NCI-H187 treated with DMSO at 0.1 percent for 48 hours (cell line): ENCODE data around the gene FEZF2.

Source experiments
- DNase-seq: peaks from one replicate; lab custom pipeline; 2025; lab: John Stamatoyannopoulos, UW

FEZF2 gene

GRCh38 chr3:62372621-62373041, 719 bp downstream of the FEZF2 start:
- no peak for DNase-seq

DNA sequence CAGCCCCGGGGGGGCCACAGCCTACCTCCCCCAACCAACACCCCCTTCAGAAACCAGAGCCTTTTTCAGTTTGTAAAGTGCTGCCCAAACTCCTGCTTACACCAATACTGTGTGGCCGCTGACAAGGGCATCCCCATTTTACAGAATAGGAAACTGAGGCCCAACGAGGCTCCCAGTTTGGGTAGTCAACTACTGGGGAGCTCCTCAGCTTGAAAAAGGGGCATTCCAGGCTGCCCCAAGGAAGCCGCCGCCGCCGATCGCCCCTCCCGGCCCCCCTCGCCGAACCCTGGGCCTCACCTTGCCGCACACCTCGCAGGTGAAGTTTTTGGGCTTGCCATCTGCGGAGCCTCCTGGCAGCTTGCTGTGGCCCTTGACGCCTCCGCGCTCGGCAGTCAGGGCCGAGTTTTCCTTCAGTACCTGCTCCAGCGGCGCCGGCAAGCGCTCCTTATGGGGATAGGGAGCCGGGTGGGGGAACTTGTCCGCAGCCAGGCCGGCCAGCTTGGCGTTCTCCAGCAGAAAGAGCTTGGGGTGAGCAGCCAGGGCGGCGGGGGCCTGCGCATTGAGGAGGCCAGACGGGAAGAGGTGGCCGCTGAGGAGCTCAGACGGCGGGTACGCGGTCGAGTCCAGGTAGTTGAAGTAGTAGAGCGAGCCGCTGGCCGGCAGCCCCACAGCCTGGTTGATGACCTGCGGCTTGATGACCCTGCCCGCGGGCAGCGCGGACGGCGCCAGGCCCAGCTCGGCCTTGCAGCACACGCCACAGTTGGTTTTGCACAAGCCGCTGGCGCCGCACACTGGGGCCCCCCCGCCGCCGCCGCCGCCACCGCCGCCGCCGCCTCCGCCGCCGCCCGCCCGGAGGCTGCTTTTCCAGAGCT, 1.4 kb downstream of the FEZF2 start:
- DNase-seq: no peak

DNA sequence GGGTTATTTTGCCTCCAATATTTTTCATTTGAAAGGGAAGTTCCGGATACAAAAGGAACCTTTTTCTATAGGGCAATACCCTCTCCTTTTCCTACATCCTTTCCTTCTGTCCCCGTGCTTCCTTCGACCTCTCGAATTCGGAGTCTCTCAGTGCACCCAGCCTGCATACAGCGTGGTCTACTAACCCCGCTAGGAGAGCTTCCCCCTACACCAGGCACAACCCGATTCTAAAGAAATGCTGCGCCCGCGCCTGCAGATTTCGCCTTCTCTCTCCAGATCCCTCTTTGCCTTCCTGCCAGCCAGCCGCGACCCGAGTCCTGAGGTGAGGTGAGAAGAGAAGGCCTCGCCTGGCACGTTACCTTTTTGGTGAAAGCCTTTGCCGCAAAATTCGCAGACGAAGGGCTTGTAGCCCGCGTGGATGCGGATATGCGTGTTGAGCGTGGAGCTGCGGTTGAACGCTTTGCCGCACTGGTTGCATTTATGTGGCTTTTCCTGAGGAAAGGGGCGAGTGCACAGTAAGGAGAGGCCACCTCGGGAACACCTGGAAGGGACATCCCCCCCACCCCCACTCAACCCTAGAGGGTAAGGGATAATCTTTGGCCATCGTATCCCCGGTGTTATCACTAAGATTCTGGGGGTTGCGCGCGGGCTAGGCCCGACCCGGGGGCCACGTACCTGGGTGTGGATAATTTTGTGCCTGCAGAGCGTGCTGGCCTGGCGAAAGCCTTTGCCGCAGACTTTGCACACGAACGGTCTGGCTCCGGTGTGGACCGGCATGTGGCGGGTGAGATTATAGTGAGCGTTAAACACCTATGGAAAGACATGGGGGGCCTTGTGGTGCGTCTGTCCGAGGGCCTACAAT, 2.3 kb downstream of the FEZF2 start:
- no peak for DNase-seq

DNA sequence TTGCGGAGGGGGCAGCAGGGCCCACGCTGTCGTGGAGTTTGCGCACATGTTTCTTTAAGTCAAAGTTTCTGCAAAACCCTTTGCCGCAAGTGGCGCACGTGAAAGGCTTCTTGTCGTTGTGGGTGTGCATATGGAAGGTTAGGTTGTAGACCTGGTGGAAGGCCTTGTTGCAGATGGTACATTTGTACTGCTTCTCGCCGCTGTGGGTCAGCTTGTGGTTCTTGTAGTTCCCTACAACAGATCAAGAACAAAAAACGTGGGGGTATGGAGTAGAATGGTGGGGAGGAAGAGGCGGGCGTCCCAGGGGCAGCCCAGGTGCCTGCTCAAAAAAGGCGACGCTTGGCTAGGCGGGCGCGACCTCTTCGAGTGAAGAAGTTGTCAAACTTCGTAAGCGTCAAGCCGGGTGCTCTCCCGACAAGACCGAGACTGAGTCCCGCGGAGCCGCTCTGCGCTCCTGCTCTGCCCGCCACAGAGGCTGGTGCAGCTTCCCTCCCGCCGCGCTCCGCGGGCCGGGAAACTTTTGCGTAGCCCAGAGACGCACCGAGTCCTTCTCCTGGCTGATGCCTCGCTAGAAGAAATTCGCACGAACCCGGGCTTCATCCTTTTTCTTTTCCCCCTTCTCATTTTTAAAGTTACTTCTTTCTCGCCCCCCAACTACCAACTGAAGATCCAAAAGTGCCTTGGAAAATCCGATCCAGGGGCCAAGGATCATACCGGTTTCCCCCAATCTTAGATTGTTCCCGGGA, 3.1 kb downstream of the FEZF2 start:
- DNase-seq: no peak

- no peak for DNase-seq
Observed at GRCh38 chr3:62369476-62369743, 3.9 kb downstream of the FEZF2 start.

DNA sequence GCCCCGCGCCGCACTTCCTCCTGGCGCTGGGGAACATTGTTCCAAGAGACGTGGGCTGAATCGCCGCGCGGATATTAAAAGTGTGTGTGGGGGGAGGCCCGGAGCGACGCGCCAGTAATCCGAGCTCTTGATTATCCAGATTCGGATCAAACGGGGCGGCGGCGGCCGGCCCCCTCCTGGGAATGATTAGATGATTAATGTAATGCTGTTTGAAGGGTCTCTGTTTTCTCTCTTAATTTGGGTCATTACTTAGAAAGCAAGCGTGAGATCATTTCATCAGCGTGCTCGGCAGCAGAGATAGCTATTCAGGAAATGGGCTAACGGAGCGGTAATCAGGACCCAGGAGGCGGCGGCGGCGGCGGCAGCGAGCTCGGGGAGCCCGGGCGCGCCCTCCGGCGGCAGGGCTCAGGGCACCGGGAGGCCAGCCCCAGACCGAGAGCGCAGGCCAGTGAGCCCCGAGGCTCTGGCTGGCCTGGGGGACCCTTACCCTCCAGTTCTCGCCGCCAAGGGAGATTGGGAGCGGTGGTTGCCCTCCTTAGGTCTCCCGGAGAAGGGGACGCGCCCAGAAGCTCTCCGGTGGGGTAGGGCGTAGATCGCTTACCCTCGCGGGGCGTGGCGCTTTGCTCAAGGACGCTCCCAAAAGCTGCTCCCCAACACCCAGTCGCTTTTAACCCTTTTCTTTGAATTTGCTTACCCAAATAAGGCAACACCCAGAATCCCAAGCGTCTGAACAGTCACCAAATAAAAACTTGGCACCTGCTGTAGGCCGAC, 4.5 kb downstream of the FEZF2 start:
- DNase-seq: no peak

GRCh38 chr3:62368290-62368704, 5.1 kb downstream of the FEZF2 start:
- no peak for DNase-seq

DNA sequence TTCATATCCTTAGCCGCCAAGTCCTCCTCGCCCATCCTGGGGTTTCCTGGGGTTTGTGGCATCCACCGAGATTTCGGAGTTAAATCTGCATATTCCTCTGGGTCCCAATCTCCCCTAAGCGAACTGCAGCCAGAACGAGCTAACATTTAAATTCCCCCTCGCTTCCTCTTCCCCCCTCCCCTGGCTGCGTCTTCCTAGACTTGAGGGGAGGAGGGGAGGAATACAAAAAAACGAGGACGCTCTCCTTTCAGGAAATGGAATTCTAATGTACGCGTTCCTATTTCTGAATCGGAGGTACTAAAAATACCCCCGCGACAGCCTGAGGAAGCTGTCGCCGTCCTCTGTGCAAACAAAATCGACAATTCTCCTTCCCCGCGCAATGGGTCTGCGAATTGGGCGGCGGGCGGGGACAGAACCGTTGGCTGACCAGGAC, 5.6 kb downstream of the FEZF2 start:
- no peak for DNase-seq

- no peak for DNase-seq
Observed at GRCh38 chr3:62366126-62366484, 7.2 kb downstream of the FEZF2 start.

DNA sequence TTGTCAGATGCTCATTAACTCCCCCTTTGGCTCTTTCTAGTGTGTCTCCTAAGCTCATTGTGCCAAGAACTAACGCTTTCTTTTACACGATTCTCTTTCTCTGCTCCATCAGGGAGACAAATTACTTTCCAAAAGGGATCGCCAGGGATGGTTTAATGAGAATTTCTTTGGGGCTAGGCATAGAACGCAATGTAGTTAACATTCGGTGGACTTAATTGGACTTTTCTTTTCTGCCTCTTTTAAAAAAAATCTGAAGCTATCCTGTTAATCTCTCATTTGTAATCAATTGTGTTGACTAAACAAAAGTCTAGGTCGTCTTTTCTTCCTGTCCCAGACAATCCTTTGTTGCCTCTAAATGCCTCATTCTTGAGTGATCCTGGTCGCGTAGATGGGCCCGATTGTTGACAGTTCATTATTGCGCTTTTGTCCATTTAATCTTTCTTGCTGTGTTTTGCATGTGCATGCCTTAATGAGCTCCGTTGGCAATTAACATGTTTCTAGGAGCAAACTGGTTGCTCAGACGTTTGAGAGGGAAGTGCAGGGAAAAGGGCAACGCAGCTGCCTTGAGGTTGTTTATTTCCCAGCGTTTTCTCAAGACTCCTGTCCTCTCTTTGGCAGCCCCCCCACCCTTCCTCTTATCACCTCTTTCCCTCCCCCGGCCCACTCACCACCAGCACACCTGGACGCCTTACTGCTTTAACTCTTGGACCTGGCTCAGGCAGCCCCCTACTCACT, 7.8 kb downstream of the FEZF2 start:
- DNase-seq: no peak

GRCh38 chr3:62364191-62364590, 9.2 kb downstream of the FEZF2 start:
- no peak for DNase-seq

GRCh38 chr3:62363275-62363674, 10.1 kb downstream of the FEZF2 start:
- DNase-seq: no peak

GRCh38 chr3:62361824-62362223, 11.5 kb downstream of the FEZF2 start:
- no peak for DNase-seq

- no peak for DNase-seq
Observed at GRCh38 chr3:62361261-62361660, 12.1 kb downstream of the FEZF2 start.

DNA sequence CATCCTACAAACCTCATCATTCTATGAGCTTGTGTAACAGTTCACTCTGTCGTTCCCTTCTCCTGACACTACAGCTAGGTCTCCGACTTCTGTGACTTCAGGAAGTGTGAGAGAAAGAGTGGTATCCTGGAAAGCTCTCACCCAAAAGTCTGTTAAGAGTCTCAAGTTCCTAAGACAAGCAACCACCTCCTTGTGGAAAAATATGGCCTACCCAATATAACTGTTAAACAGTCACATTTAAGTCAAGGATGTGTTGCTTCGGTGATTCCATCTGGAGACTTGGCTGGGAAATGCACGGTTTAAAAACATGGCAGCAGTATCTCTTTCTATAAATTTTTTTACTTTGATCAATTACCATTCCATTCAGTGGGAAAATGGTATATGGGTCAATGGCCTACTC, 13.8 kb downstream of the FEZF2 start:
- no peak for DNase-seq

- no peak for DNase-seq
Observed at GRCh38 chr3:62356356-62356755, 17.0 kb downstream of the FEZF2 start.

DNA sequence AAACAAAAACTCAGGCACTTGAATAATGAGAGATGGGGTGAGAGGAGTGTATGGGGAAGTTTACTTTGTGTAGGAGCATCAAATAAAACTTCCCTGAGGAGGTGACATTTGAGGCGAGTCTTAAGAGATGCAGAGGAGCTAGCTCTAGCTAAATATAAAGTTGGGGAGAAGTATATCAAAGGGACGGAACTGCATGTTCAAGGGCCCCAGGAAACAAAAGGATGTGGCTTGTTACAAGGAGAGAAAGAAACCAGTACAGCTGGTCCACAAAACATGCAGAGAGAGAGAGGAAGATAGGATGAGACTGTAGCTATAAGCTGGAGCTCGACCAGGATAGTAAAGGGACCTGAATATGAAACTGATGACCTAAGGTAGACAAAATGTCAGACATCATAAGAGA, 17.6 kb downstream of the FEZF2 start:
- no peak for DNase-seq

DNA sequence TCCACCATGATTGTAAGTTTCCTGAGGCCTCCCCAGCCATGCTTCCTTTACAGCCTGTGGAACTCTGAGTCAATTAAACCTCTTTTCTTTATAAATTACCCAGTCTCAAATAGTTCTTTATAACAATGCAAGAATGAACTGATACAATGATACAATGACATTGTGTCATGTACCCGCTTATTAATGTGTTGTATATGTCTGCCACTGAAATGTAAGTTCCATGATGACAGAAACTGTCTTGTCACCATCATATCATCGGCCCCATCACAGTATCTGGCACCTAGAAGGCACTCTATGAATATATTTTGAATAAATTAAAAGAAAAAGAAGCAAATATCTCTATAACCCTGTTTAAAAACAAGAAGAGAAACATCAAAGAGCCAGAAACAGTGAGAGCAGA, 29.6 kb downstream of the FEZF2 start:
- DNase-seq: no peak

DNA sequence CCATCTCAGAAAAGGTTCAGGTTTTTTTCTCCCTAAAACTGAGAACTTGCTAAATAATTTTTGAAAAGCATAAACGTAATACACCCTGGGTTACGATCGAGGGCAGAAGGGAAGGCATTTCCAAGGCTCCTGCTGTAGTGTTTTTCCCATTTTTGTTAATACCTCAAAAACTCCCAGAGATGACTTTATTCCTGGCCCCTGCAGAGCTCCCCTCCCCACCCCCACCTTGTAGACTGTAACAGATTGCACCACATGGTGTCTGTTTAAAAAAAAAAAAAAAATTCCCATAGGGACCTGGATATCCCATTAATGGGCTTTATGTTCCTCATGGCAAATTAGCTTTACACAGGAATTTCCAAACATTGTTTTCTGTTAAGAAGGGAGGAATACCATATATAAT, 38.2 kb downstream of the FEZF2 start:
- DNase-seq: no peak

DNA sequence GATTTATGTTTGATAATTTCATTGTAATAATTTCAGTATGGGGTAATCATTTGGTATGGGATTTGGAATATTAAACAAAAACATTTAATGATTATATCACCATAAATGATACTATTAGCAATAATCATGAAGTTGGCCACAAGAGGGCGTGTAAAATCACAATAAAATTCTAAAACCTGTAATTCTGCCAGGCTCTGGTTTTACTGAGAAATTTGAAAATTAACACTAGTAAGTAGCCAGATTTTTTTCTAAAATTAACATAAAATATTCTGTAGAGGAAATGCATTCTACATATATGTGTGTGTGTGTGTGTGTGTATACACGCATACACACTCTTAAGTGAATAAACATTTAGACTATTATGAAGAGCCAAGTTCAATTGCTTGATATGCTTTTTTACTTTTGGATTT, 40.5 kb downstream of the FEZF2 start:
- no peak for DNase-seq

- DNase-seq: no peak
Observed at GRCh38 chr3:62332017-62332416, 41.3 kb downstream of the FEZF2 start.
